ENCODE results near the gene DUSP9.
A peak's percentile ranks its signal among the peaks of the same experiment; 100 is the strongest.

DUSP9 gene

DNA sequence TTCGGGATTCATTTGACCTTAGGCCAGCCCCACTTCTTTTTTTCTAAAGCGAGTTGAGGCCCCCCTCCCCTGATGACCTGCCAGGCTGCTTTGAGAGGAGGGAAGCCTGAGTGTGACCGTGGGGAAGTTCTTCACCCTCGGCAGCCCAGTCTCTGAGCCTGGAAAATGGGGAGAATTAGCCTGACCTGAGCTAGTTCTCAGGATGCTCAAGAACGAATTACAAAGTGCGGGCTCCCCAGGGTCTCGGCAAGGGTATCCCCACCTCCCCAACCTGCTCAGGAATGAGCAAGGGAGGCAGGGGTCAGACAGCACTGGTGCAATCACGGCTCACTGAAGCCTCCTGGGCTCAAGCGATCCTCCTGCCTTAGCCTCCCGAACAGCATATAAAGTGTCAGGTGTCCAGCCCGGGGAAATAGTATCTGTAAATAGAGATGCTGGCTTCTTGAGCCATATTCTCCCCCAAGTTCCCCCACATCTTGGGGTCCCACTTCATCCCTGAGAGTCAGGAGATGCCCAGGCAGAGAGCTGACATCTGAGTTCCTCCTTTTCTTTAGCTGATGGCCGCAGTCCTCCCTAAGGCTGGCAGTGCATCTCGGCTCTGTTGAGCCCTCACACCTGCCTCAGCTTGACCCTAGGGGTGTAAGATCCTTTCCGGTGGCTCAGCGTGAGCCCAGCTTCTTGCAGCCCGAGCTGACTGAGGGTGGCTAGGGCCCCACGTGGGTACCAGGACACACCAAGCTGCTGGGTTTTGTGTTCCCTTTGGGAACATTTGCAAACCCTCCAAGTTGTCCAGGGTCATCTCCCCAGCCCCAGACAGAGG lies 1.6 kb downstream of the DUSP9 start:
- H3K4me3 ChIP-seq (replicated peaks in 1 of 2; ENCODE audit: low read depth in 2 of 2, low read length in 2 of 2) = no peak overlapping the region
- TF ChIP-seq, protein P1, sequence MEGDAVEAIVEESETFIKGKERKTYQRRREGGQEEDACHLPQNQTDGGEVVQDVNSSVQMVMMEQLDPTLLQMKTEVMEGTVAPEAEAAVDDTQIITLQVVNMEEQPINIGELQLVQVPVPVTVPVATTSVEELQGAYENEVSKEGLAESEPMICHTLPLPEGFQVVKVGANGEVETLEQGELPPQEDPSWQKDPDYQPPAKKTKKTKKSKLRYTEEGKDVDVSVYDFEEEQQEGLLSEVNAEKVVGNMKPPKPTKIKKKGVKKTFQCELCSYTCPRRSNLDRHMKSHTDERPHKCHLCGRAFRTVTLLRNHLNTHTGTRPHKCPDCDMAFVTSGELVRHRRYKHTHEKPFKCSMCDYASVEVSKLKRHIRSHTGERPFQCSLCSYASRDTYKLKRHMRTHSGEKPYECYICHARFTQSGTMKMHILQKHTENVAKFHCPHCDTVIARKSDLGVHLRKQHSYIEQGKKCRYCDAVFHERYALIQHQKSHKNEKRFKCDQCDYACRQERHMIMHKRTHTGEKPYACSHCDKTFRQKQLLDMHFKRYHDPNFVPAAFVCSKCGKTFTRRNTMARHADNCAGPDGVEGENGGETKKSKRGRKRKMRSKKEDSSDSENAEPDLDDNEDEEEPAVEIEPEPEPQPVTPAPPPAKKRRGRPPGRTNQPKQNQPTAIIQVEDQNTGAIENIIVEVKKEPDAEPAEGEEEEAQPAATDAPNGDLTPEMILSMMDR (IDR thresholded peaks at IDR 0.05; ENCODE audit: low read depth, low read length) = no peak
- no peak for DNase-seq (ENCODE audit: low read depth in 2 of 2)

DNA sequence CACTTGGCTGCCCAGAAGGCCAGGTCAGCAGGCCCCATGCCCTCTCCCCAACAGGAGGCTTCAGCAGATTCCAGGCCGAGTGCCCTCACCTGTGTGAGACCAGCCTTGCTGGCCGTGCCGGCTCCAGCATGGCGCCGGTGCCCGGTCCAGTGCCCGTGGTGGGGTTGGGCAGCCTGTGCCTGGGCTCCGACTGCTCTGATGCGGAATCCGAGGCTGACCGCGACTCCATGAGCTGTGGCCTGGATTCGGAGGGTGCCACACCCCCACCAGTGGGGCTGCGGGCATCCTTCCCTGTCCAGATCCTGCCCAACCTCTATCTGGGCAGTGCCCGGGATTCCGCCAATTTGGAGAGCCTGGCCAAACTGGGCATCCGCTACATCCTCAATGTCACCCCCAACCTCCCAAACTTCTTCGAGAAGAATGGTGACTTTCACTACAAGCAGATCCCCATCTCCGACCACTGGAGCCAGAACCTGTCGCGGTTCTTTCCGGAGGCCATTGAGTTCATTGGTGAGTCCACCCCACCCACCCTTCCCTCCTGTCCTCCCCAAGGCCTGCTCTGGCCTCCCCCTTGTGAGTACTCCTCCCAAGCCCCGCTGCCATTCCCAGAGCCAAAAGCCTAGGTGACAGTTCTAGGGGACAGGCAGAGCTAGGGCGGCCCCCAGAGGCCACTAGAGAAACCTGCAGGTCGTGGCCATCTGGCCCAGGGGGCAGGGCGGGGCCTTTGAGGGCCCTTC lies 2.3 kb downstream of the DUSP9 start:
- no peak overlapping the region for H3K4me3 ChIP-seq (replicated peaks in 1 of 2; ENCODE audit: low read depth in 2 of 2, low read length in 2 of 2)
- TF ChIP-seq, protein P1 (IDR thresholded peaks at IDR 0.05; ENCODE audit: low read depth, low read length) = peak; percentile 40
- peak; percentile 24 to 38 for DNase-seq (ENCODE audit: low read depth in 2 of 2)

GRCh38 chrX:153649915-153650782 lies 3.1 kb downstream of the DUSP9 start:
- no peak for DNase-seq (ENCODE audit: low read depth in 2 of 2)
- no peak overlapping the region for H3K4me3 ChIP-seq (replicated peaks in 1 of 2; ENCODE audit: low read depth in 2 of 2, low read length in 2 of 2)
- TF ChIP-seq, protein P1 (IDR thresholded peaks at IDR 0.05; ENCODE audit: low read depth, low read length) = no peak

DNA sequence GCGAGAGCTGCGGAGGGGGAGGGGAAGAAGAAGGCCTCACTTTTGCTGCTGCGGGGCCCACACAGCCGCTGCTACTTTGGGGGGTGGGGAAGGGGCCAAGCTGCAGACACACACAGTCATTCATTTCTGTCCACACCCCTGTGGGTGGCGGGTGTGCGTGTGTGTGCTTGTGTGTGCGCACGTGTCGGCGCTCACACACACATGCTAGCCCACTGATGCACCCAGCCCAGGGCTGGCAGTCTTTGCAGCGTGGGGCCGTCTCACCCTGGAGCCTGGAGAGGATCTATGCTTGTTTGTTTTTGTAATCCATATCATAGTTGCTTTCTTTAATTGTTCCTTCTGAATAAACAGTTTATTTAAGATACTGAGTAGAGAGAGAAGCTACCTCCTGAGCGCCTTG lies 4.0 kb downstream of the DUSP9 start:
- H3K4me3 ChIP-seq (replicated peaks in 1 of 2; ENCODE audit: low read depth in 2 of 2, low read length in 2 of 2) = no peak overlapping the region
- TF ChIP-seq, protein P1 (IDR thresholded peaks at IDR 0.05; ENCODE audit: low read depth, low read length) = no peak
- no peak for DNase-seq (ENCODE audit: low read depth in 2 of 2)

- H3K4me3 ChIP-seq (replicated peaks in 1 of 2; ENCODE audit: low read depth in 2 of 2, low read length in 2 of 2) = no peak overlapping the region
- TF ChIP-seq, protein P1 (IDR thresholded peaks at IDR 0.05; ENCODE audit: low read depth, low read length) = peak; percentile 29
- no peak for DNase-seq (ENCODE audit: low read depth in 2 of 2)
Observed at GRCh38 chrX:153651540-153652079, 4.6 kb downstream of the DUSP9 start.

- H3K4me3 ChIP-seq (replicated peaks in 1 of 2; ENCODE audit: low read depth in 2 of 2, low read length in 2 of 2) = no peak overlapping the region
- no peak for DNase-seq (ENCODE audit: low read depth in 2 of 2)
- TF ChIP-seq, protein P1 (IDR thresholded peaks at IDR 0.05; ENCODE audit: low read depth, low read length) = no peak
Observed at GRCh38 chrX:153653556-153653955, 6.6 kb downstream of the DUSP9 start.
